ENCODE results near the gene MMP24OS.
A peak's percentile ranks its signal among the peaks of the same experiment; 100 is the strongest.

Gene MMP24OS

GRCh38 chr20:35238170-35238569 lies 39.8 kb downstream of the MMP24OS start:
- Histone ChIP-seq H3K9ac (ENCODE audit: low read length in 5 of 5) (no peak overlapping the region), H3K4me1 (ENCODE audit: control insufficient read depth in 5 of 5, insufficient read depth in 5 of 5, low read length in 5 of 5) (no peaks in the 10 kb centered on the region), H3K27ac (ENCODE audit: low read depth, low read length) (no peak overlapping the region), H3K36me3 (ENCODE audit: control insufficient read depth in 5 of 5, insufficient read depth in 5 of 5, low read length in 5 of 5) (peaks cover 0 to 14% (median 7%) of the 10 kb centered on the region in 5 donors), H3K4me3 (ENCODE audit: low read depth in 1 of 5, low read length in 5 of 5) (no peak overlapping the region), H3K27me3 (ENCODE audit: control insufficient read depth in 5 of 5, insufficient read depth in 4 of 5, low read length in 5 of 5) (no peaks in the 10 kb centered on the region), H3K9me3 (ENCODE audit: control insufficient read depth in 5 of 5, low read length in 5 of 5) (no peaks in the 10 kb centered on the region)

DNA sequence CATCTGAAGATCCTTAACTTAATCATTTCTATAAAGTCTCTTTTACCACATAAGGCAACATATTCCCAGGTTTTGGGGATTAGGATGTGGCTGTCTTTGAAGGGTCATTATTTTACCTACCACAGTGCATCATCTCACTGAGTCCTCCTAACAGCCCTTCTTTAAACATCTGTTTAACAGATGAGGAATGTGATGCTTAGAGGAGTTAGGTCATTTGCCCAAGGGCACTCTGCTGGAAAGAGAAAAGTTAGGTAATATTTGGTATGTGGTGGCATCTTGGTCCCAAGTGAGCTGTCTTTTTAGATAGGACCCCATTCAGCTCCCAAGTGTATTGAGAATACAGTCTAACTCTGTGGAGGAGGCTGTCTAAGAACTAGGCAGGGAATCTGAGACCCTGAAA lies 40.4 kb downstream of the MMP24OS start:
- Histone ChIP-seq H3K27ac (ENCODE audit: low read depth, low read length) (no peak overlapping the region), H3K27me3 (ENCODE audit: control insufficient read depth in 5 of 5, insufficient read depth in 4 of 5, low read length in 5 of 5) (no peaks in the 10 kb centered on the region), H3K4me3 (ENCODE audit: low read depth in 1 of 5, low read length in 5 of 5) (no peak overlapping the region), H3K4me1 (ENCODE audit: control insufficient read depth in 5 of 5, insufficient read depth in 5 of 5, low read length in 5 of 5) (peaks cover 0 to under 1% (median 0%) of the 10 kb centered on the region in 5 donors), H3K9ac (ENCODE audit: low read length in 5 of 5) (no peak overlapping the region), H3K9me3 (ENCODE audit: control insufficient read depth in 5 of 5, low read length in 5 of 5) (no peaks in the 10 kb centered on the region), H3K36me3 (ENCODE audit: control insufficient read depth in 5 of 5, insufficient read depth in 5 of 5, low read length in 5 of 5) (peaks cover 0 to 15% (median 7%) of the 10 kb centered on the region in 5 donors)

DNA sequence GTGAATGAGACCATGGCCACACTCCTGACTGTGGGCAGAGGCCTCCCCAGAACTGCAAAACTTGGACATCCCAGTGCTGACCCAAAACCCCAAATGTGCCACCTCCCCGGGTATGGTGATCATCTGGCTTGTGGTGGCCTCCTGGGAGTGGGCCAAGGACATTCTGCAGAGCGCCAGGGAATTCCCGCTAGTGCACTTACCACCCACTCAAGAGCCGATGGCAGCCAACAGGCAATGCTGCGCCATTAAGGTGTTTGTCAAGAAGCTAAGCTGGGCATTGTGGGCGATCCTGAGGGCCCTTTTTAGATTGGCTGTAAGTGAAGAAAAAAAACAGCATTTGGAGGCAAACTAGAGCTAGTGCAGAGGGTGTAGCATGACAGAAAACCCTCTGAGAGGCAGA lies 42.0 kb downstream of the MMP24OS start:
- no peak overlapping the region for H3K4me3 ChIP-seq (ENCODE audit: low read depth in 1 of 5, low read length in 5 of 5)
- peaks cover 3 to 17% (median 7%) of the 10 kb centered on the region in 5 donors for H3K36me3 ChIP-seq (ENCODE audit: control insufficient read depth in 5 of 5, insufficient read depth in 5 of 5, low read length in 5 of 5)
- no peaks in the 10 kb centered on the region for H3K9me3 ChIP-seq (ENCODE audit: control insufficient read depth in 5 of 5, low read length in 5 of 5)

DNA sequence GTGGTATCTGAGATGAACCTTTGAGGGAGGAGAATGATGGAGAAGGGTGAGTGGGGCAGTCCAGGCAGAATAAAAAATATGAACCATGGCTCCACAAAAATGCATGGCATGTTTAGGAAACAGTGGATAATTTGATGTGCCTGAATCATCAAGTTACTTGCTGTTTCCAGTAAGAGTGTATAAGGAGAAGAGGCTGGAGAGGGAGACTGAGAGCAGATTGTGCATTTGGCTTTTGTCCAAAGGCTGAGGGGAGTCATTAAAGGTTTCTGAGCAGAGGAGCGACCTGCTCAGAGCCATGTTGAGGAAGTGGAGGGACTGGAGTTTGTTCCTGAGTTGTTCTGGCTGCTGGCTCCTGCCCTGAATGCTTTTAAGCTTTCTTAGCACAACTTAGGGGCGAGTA lies 45.3 kb downstream of the MMP24OS start:
- Histone ChIP-seq H3K9me3 (ENCODE audit: control insufficient read depth in 5 of 5, low read length in 5 of 5) (no peaks in the 10 kb centered on the region), H3K36me3 (ENCODE audit: control insufficient read depth in 5 of 5, insufficient read depth in 5 of 5, low read length in 5 of 5) (peaks cover 3 to 17% (median 7%) of the 10 kb centered on the region in 5 donors), H3K4me1 (ENCODE audit: control insufficient read depth in 5 of 5, insufficient read depth in 5 of 5, low read length in 5 of 5) (peaks cover 0 to 6% (median 0%) of the 10 kb centered on the region in 5 donors), H3K27me3 (ENCODE audit: control insufficient read depth in 5 of 5, insufficient read depth in 4 of 5, low read length in 5 of 5) (no peaks in the 10 kb centered on the region), H3K4me3 (ENCODE audit: low read depth in 1 of 5, low read length in 5 of 5) (no peak overlapping the region), H3K27ac (ENCODE audit: low read depth, low read length) (no peak overlapping the region), H3K9ac (ENCODE audit: low read length in 5 of 5) (no peak overlapping the region)

More for the DNA sequence above, 42.0 kb downstream of the MMP24OS start:
- Histone ChIP-seq H3K27ac (ENCODE audit: low read depth, low read length) (no peak overlapping the region), H3K27me3 (ENCODE audit: control insufficient read depth in 5 of 5, insufficient read depth in 4 of 5, low read length in 5 of 5) (no peaks in the 10 kb centered on the region), H3K4me1 (ENCODE audit: control insufficient read depth in 5 of 5, insufficient read depth in 5 of 5, low read length in 5 of 5) (peaks cover 0 to 6% (median 0%) of the 10 kb centered on the region in 5 donors), H3K9ac (ENCODE audit: low read length in 5 of 5) (no peak overlapping the region)

DNA sequence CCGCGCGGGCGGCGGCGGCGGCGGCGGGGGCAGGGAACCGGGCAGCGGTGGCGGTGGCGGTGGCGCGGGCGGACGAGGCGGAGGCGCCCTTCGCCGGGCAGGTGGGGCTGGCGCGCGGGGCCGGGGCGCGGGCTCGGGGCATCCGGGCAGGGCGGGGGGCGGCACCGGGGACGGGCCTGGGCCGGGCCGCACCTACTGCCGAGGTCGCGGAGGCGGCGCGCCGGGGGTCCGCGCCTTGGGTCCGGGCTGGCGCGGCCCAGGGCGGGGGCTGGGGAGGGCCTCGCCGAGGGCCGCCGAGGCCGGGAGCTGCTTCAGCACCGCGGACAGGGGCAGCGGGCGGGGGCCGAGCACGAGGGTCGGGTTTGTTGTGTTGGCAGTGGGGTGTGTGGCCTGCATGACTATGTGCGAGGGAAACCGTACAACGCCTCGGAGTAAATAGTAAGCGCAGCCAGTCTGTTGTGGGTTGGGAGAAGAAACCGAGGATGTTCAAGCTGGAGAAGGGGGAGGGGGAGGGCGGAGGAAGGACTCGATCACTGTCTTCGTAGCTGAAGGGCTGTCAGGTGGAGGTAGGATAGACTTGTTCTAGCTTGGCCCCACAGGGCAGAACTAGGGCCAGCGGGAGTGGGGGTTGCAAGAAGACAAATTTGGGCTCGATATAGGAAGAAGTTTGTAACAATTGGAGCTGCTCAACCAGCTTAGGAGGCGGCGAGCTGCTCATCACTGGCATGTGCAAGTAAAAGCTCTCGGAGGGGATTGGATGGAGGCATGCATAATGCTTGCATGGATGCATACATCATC lies 50.8 kb downstream of the MMP24OS start:
- Histone ChIP-seq H3K27me3 (ENCODE audit: control insufficient read depth in 5 of 5, insufficient read depth in 4 of 5, low read length in 5 of 5) (no peaks in the 10 kb centered on the region), H3K4me1 (ENCODE audit: control insufficient read depth in 5 of 5, insufficient read depth in 5 of 5, low read length in 5 of 5) (peaks cover 0 to 19% (median 10%) of the 10 kb centered on the region in 5 donors), H3K36me3 (ENCODE audit: control insufficient read depth in 5 of 5, insufficient read depth in 5 of 5, low read length in 5 of 5) (peaks cover 0 to 3% (median 0%) of the 10 kb centered on the region in 5 donors), H3K9me3 (ENCODE audit: control insufficient read depth in 5 of 5, low read length in 5 of 5) (no peaks in the 10 kb centered on the region), H3K27ac (ENCODE audit: low read depth, low read length) (no peak overlapping the region), H3K9ac (ENCODE audit: low read length in 5 of 5) (no peak overlapping the region), H3K4me3 (ENCODE audit: low read depth in 1 of 5, low read length in 5 of 5) (peak overlapping the region; percentile 36 to 54 (median 49))
